Ectodermal cell (in vitro differentiated cells): Measurements from ENCODE around the gene COL4A3.

Source experiments
- H3K27ac ChIP-seq: 2 replicates; pipeline ENCODE4 v1.7.0; 2013; ENCODE audit warnings: mild to moderate bottlenecking, low read depth, low read length; ENCODE audit not compliant: insufficient read depth, poor library complexity, severe bottlenecking
- H3K27me3 ChIP-seq: 2 replicates; pipeline ENCODE4 v1.7.0; 2013; ENCODE audit warnings: mild to moderate bottlenecking, low read length; ENCODE audit not compliant: insufficient read depth, control insufficient read depth, poor library complexity, severe bottlenecking
- H3K36me3 ChIP-seq: one replicate; pipeline ENCODE4 v1.7.0; 2013; ENCODE audit warnings: low read length; ENCODE audit not compliant: control insufficient read depth, insufficient read depth
- H3K4me1 ChIP-seq: one replicate; pipeline ENCODE4 v1.7.0; 2013; ENCODE audit warnings: low read length; ENCODE audit not compliant: control insufficient read depth, insufficient read depth
- H3K4me3 ChIP-seq: 2 replicates; pipeline ENCODE4 v1.7.0; 2013; ENCODE audit warnings: low read depth, low read length, control low read depth; ENCODE audit not compliant: insufficient read depth
- H3K9me3 ChIP-seq: 2 replicates; pipeline ENCODE4 v1.7.0; 2013; ENCODE audit warnings: mild to moderate bottlenecking, low read length, moderate library complexity; ENCODE audit not compliant: control insufficient read depth
- WGBS, 2 experiments: methylation state at CpG; one replicate each; pipeline ENCODE4 v1.1.7; 2013; ENCODE audit warnings: missing lambda C conversion rate in 2 of 2; 5-methylcytosine and 5-hydroxymethylcytosine counted together

COL4A3 gene

GRCh38 chr2:227324995-227325838, 160.8 kb downstream of the COL4A3 start, which contains the start of gene MFF:
TSS of gene MFF (plus strand) at chr2:227325251. CDS start at chr2:227330666, 5,415 bp downstream.
- WGBS, 2 experiments: 0% methylated on average over 67 of the region's 67 CpGs
- no peaks in the 10 kb centered on the region for H3K9me3 ChIP-seq
- no peaks in the 10 kb centered on the region for H3K27me3 ChIP-seq
- peaks cover 12% of the 10 kb centered on the region for H3K4me1 ChIP-seq
- peak within 1 kb of the TSS; percentile 70 for H3K27ac ChIP-seq
- no peaks in the 10 kb centered on the region for H3K36me3 ChIP-seq
- peak within 1 kb of the TSS; percentile 84 for H3K4me3 ChIP-seq

DNA sequence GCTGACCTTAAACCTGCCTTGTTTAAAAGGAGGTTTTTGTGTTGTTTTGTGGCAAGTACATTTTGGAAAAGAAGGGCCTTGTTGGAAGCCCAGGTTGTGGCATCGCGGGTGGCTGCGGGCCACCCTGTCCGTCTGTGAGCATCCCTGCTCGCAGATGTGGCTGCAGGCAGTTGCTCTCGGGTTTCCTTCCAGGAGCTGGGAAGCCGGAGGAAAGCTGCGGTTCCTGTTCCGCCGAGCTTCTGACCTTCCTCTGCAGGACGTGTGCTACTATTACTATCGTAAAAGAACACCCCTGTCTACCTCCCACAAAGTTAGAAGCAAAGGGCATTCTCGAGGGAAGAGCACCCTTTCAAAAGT, 161.4 kb downstream of the COL4A3 start:
- Histone ChIP-seq H3K27ac (peak overlapping the region; percentile 70), H3K36me3 (no peaks in the 10 kb centered on the region), H3K27me3 (no peaks in the 10 kb centered on the region), H3K9me3 (no peaks in the 10 kb centered on the region), H3K4me3 (peak overlapping the region; percentile 84), H3K4me1 (peaks cover 12% of the 10 kb centered on the region)
- WGBS, 2 experiments: 1% methylated on average over 13 of the region's 13 CpGs

GRCh38 chr2:227326783-227327182, 162.4 kb downstream of the COL4A3 start:
- no peak overlapping the region for H3K4me3 ChIP-seq
- H3K27ac ChIP-seq: no peak overlapping the region
- 94 to 97% methylated on average over 6 of the region's 6 CpGs for WGBS, 2 experiments
- no peaks in the 10 kb centered on the region for H3K9me3 ChIP-seq
- peaks cover 12% of the 10 kb centered on the region for H3K4me1 ChIP-seq
- H3K36me3 ChIP-seq: no peaks in the 10 kb centered on the region
- no peaks in the 10 kb centered on the region for H3K27me3 ChIP-seq

- WGBS, 2 experiments: 94 to 95% methylated on average over 1 of the region's 1 CpG
- Histone ChIP-seq H3K27ac (no peak overlapping the region), H3K27me3 (no peaks in the 10 kb centered on the region), H3K9me3 (no peaks in the 10 kb centered on the region), H3K4me1 (no peaks in the 10 kb centered on the region), H3K36me3 (peaks cover 16% of the 10 kb centered on the region), H3K4me3 (no peak overlapping the region)
Observed at GRCh38 chr2:227335713-227336112, 171.3 kb downstream of the COL4A3 start.

GRCh38 chr2:227337442-227337841, 173.0 kb downstream of the COL4A3 start:
- Histone ChIP-seq H3K4me3 (no peak overlapping the region), H3K36me3 (peaks cover 16% of the 10 kb centered on the region), H3K4me1 (no peaks in the 10 kb centered on the region), H3K27me3 (no peaks in the 10 kb centered on the region), H3K27ac (no peak overlapping the region), H3K9me3 (no peaks in the 10 kb centered on the region)
- WGBS, 2 experiments: 93 to 94% methylated on average over 2 of the region's 2 CpGs

GRCh38 chr2:227339098-227339599, 174.7 kb downstream of the COL4A3 start:
- Histone ChIP-seq H3K27ac (no peak overlapping the region), H3K36me3 (peaks cover 16% of the 10 kb centered on the region), H3K4me3 (no peak overlapping the region), H3K4me1 (no peaks in the 10 kb centered on the region), H3K27me3 (no peaks in the 10 kb centered on the region), H3K9me3 (no peaks in the 10 kb centered on the region)
- 96 to 97% methylated on average over 2 of the region's 2 CpGs for WGBS, 2 experiments

GRCh38 chr2:227340106-227340505, 175.7 kb downstream of the COL4A3 start:
- H3K36me3 ChIP-seq: peaks cover 16% of the 10 kb centered on the region
- no peak overlapping the region for H3K4me3 ChIP-seq
- no peaks in the 10 kb centered on the region for H3K4me1 ChIP-seq
- H3K9me3 ChIP-seq: no peaks in the 10 kb centered on the region
- 83 to 95% methylated on average over 6 of the region's 6 CpGs for WGBS, 2 experiments
- H3K27ac ChIP-seq: no peak overlapping the region
- H3K27me3 ChIP-seq: no peaks in the 10 kb centered on the region

DNA sequence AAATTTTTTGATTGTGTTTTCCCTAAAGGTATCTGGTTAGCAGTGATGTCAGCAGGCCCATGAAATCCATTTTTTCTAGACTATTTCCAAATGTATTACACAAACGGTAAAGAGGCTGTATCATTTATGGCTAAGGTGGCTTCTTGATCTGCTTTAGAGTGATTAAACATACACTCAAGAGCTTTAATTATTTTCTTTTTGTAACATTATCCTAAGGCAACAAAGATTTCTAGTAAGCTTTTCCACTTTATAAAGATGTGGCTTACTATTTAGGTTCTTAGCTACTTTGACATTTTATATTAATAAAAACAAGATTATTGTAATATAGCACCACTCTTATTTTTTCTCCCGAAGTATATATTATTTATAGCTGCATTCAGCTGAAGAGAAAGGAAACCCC, 177.1 kb downstream of the COL4A3 start:
- no peaks in the 10 kb centered on the region for H3K27me3 ChIP-seq
- H3K4me1 ChIP-seq: no peaks in the 10 kb centered on the region
- H3K9me3 ChIP-seq: no peaks in the 10 kb centered on the region
- H3K4me3 ChIP-seq: no peak overlapping the region
- 100% methylated on average over 1 of the region's 2 CpGs; no CpG with 5 or more reads in 1 of the 2 experiments for WGBS, 2 experiments
- H3K27ac ChIP-seq: no peak overlapping the region
- H3K36me3 ChIP-seq: peaks cover 11% of the 10 kb centered on the region

DNA sequence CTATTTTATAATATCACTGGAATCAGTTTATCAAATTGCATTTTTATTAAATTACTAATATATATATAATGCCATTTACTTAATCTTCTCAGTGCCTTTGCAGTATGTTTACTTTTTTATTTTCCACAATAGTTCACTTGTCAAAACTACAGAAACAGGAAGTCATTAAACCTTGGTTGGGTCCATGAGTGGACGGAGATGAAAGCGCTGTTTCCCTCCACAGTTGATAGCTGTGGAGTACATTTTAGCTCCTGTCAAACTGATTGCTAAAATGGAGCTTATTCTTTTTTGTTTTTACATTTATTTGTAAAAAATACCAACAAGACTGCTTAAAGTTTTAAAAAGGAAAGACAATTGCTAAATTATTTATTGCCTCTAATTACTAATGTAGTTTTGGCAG, 179.8 kb downstream of the COL4A3 start:
- H3K4me1 ChIP-seq: no peaks in the 10 kb centered on the region
- H3K9me3 ChIP-seq: no peaks in the 10 kb centered on the region
- H3K4me3 ChIP-seq: no peak overlapping the region
- H3K27ac ChIP-seq: no peak overlapping the region
- peaks cover 10% of the 10 kb centered on the region for H3K36me3 ChIP-seq
- no peaks in the 10 kb centered on the region for H3K27me3 ChIP-seq
- 88 to 95% methylated on average over 2 of the region's 2 CpGs for WGBS, 2 experiments

DNA sequence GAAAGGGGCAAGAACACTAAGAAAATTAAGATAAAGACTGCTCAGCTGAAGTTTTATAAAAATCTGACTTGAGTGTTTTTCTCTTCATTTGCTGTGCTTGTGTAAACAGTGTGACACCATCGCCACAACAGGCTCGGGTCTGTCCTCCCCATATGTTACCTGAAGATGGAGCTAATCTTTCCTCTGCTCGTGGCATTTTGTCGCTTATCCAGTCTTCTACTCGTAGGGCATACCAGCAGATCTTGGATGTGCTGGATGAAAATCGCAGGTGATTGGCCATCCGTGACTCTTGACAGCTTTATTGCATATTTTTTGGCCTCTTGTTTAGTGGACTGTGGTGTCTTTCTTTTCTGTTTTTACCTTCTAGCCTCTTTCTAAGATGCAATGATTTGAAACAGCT, 182.7 kb downstream of the COL4A3 start:
- WGBS, 2 experiments: 81 to 85% methylated on average over 7 of the region's 7 CpGs
- peaks cover 6% of the 10 kb centered on the region for H3K36me3 ChIP-seq

More for the DNA sequence above, 182.7 kb downstream of the COL4A3 start:
- H3K27ac ChIP-seq: no peak overlapping the region
- no peaks in the 10 kb centered on the region for H3K9me3 ChIP-seq
- H3K4me1 ChIP-seq: no peaks in the 10 kb centered on the region
- no peaks in the 10 kb centered on the region for H3K27me3 ChIP-seq
- H3K4me3 ChIP-seq: no peak overlapping the region
